BLaER1 (cell line): ENCODE measurements around the gene SV2B.

ENCODE experiments used
- H3K27ac ChIP-seq: shearing (Covaris generic); formaldehyde crosslinking; 2 replicates; pipeline ENCODE4 v1.8.1; 2022
- H3K27me3 ChIP-seq: shearing (Covaris generic); formaldehyde crosslinking; 2 replicates; pipeline ENCODE4 v1.8.1; 2022
- H3K36me3 ChIP-seq: shearing (Covaris generic); formaldehyde crosslinking; 2 replicates; pipeline ENCODE4 v1.8.1; 2022
- H3K4me1 ChIP-seq: shearing (Covaris generic); formaldehyde crosslinking; 2 replicates; pipeline ENCODE4 v1.8.1; 2022
- H3K4me2 ChIP-seq: shearing (Covaris generic); formaldehyde crosslinking; 2 replicates; pipeline ENCODE4 v1.8.1; 2022
- H3K4me3 ChIP-seq: shearing (Covaris generic); formaldehyde crosslinking; 2 replicates; pipeline ENCODE4 v1.8.1; 2022
- H3K9ac ChIP-seq: shearing (Covaris generic); formaldehyde crosslinking; 2 replicates; pipeline ENCODE4 v1.8.1; 2022
- H3K9me3 ChIP-seq: shearing (Covaris generic); formaldehyde crosslinking; 2 replicates; pipeline ENCODE4 v1.8.1; 2022
- H4K20me1 ChIP-seq: shearing (Covaris generic); formaldehyde crosslinking; 2 replicates; pipeline ENCODE4 v1.8.1; 2022
- Cebpa-rat ChIP-seq: shearing (Covaris generic); IDR thresholded peaks from 2 replicates; pipeline ENCODE4 v1.8.1; 2022

The SV2B gene

GRCh38 chr15:91129436-91129835 is 29.4 kb downstream of the SV2B start:
- no peak overlapping the region for H3K9ac ChIP-seq
- no peaks in the 10 kb centered on the region for H3K36me3 ChIP-seq
- H3K27me3 ChIP-seq: no peaks in the 10 kb centered on the region; the same call in 1 of the 2 replicates
- no peaks in the 10 kb centered on the region for H4K20me1 ChIP-seq
- no peaks in the 10 kb centered on the region for H3K9me3 ChIP-seq
- H3K27ac ChIP-seq: no peak overlapping the region
- H3K4me3 ChIP-seq: no peak overlapping the region
- no peak overlapping the region for H3K4me2 ChIP-seq
- TF ChIP-seq Cebpa-rat: no peak
- H3K4me1 ChIP-seq: peaks cover 1% of the 10 kb centered on the region

DNA sequence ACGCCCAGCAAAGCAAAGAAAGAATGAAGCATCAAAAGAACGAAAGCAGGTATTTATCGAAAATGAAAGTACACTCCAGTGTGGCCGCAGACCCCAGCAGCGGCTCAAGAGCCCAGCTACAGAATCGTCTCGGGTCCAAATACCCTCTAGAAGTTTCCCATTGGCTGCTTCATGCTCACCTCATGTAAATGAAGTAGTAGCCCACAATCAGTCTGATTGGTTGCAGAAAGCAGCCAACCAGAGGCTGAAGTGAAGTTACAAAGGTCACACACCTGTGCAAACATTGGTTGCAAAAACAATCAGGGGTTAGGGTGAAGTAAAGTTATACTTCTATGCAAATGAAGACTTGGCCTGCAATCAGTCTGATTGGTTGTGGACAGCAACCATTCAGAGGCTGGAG is 32.0 kb downstream of the SV2B start:
- Histone ChIP-seq H3K9ac (no peak overlapping the region), H3K36me3 (no peaks in the 10 kb centered on the region), H3K4me1 (no peaks in the 10 kb centered on the region), H3K27ac (no peak overlapping the region), H3K4me3 (no peak overlapping the region), H3K27me3 (no peaks in the 10 kb centered on the region; the same call in 1 of the 2 replicates), H3K9me3 (no peaks in the 10 kb centered on the region), H4K20me1 (no peaks in the 10 kb centered on the region), H3K4me2 (no peak overlapping the region)
- TF ChIP-seq Cebpa-rat: no peak

DNA sequence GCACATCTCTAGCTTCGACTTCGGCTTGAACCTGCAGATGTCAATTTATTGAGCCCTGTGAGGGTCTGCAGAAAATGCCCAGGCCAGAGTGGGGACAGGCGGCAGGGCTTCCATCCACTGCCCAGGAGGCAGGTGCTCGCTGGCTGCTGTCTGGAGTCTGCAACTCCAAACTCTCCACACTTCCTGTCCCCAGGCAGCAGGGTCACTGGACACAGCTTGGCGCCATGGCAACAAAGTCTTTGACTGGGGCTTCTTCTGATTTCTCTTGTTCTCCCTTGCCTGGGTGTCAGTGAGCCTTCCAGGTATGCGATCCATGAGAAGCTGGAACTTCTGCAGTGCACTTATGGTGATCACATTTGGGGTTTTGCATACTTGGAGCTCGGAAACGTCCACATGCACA is 33.5 kb downstream of the SV2B start:
- H3K27ac ChIP-seq: no peak overlapping the region
- H3K4me1 ChIP-seq: no peaks in the 10 kb centered on the region
- H3K36me3 ChIP-seq: no peaks in the 10 kb centered on the region
- no peak overlapping the region for H3K4me2 ChIP-seq
- no peaks in the 10 kb centered on the region for H3K27me3 ChIP-seq
- no peaks in the 10 kb centered on the region for H4K20me1 ChIP-seq
- no peak for TF ChIP-seq Cebpa-rat
- no peak overlapping the region for H3K9ac ChIP-seq
- no peak overlapping the region for H3K4me3 ChIP-seq
- no peaks in the 10 kb centered on the region for H3K9me3 ChIP-seq

DNA sequence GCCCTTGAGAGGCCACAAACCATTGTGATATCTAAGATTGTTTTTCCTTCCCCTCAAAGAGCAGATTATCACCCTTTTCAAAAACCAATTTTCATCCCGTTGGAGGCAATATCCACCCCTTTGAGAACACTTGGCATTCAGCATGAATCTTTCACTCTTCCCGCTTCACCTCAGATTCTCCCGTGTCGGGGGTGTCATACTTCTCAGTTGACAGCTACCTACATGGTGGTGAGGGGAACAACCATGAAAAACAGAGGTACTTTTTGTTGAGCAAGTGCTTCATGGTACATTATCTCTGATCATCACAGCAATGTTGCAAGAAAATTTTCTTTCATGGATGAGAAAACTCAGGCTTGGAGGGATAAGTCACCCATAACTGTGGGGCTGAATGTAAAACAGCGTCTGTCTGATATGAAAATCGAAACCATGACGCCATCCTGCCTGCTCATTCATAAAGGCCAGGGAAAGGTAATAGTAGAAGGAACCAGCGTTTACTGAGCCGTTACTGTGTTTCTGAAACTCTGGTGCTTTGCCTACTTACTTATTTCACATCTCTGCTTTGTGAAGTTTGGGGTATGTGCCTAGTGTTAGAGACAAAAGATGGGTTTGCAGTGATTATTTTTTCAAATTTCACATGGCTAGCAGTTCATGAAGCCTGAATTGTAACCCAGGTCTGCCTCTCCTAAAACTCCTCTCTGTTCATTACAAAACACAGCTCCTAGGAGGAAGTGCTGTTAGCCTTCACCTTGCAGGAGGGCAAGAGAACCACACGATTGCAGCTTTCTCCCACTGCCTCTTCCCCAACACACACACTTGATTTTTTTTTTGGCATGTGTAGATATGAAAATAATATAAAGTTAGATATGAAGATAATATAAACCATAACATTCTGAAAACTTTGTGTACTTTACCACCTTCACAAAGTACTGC is 35.4 kb downstream of the SV2B start:
- no peak for TF ChIP-seq Cebpa-rat
- Histone ChIP-seq H3K4me2 (no peak overlapping the region), H3K4me1 (no peaks in the 10 kb centered on the region), H4K20me1 (no peaks in the 10 kb centered on the region), H3K36me3 (no peaks in the 10 kb centered on the region), H3K9ac (no peak overlapping the region), H3K27me3 (no peaks in the 10 kb centered on the region), H3K9me3 (no peaks in the 10 kb centered on the region), H3K27ac (no peak overlapping the region), H3K4me3 (no peak overlapping the region)

- Histone ChIP-seq H3K9me3 (no peaks in the 10 kb centered on the region), H4K20me1 (no peaks in the 10 kb centered on the region), H3K36me3 (no peaks in the 10 kb centered on the region), H3K27ac (no peak overlapping the region), H3K4me2 (no peak overlapping the region), H3K27me3 (no peaks in the 10 kb centered on the region), H3K4me3 (no peak overlapping the region), H3K9ac (no peak overlapping the region), H3K4me1 (no peaks in the 10 kb centered on the region)
- no peak for TF ChIP-seq Cebpa-rat
Observed at GRCh38 chr15:91136386-91136923, 36.4 kb downstream of the SV2B start.

- H3K9ac ChIP-seq: no peak overlapping the region
- no peak overlapping the region for H3K4me3 ChIP-seq
- TF ChIP-seq Cebpa-rat: no peak
- no peaks in the 10 kb centered on the region for H3K4me1 ChIP-seq
- H3K27me3 ChIP-seq: no peaks in the 10 kb centered on the region
- H3K9me3 ChIP-seq: no peaks in the 10 kb centered on the region
- H4K20me1 ChIP-seq: no peaks in the 10 kb centered on the region
- no peak overlapping the region for H3K27ac ChIP-seq
- H3K36me3 ChIP-seq: no peaks in the 10 kb centered on the region
- H3K4me2 ChIP-seq: no peak overlapping the region
Observed at GRCh38 chr15:91140601-91141000, 40.5 kb downstream of the SV2B start.

- H4K20me1 ChIP-seq: no peaks in the 10 kb centered on the region
- no peaks in the 10 kb centered on the region for H3K27me3 ChIP-seq
- H3K4me2 ChIP-seq: no peak overlapping the region
- no peak for TF ChIP-seq Cebpa-rat
- H3K9ac ChIP-seq: no peak overlapping the region
- no peaks in the 10 kb centered on the region for H3K4me1 ChIP-seq
- no peaks in the 10 kb centered on the region for H3K36me3 ChIP-seq
- no peak overlapping the region for H3K4me3 ChIP-seq
- no peak overlapping the region for H3K27ac ChIP-seq
- no peaks in the 10 kb centered on the region for H3K9me3 ChIP-seq
Observed at GRCh38 chr15:91141097-91141496, 41.0 kb downstream of the SV2B start.

- no peak overlapping the region for H3K9ac ChIP-seq
- no peaks in the 10 kb centered on the region for H3K9me3 ChIP-seq
- no peak overlapping the region for H3K27ac ChIP-seq
- no peaks in the 10 kb centered on the region for H3K4me1 ChIP-seq
- TF ChIP-seq Cebpa-rat: no peak
- no peak overlapping the region for H3K4me2 ChIP-seq
- no peak overlapping the region for H3K4me3 ChIP-seq
- no peaks in the 10 kb centered on the region for H3K27me3 ChIP-seq
- H4K20me1 ChIP-seq: no peaks in the 10 kb centered on the region
- H3K36me3 ChIP-seq: no peaks in the 10 kb centered on the region
Observed at GRCh38 chr15:91142106-91142744, 42.2 kb downstream of the SV2B start.

GRCh38 chr15:91142946-91143345 is 42.9 kb downstream of the SV2B start:
- no peaks in the 10 kb centered on the region for H3K36me3 ChIP-seq
- H3K9ac ChIP-seq: no peak overlapping the region
- no peaks in the 10 kb centered on the region for H4K20me1 ChIP-seq
- no peak overlapping the region for H3K4me3 ChIP-seq
- TF ChIP-seq Cebpa-rat: no peak
- no peaks in the 10 kb centered on the region for H3K27me3 ChIP-seq
- no peaks in the 10 kb centered on the region for H3K9me3 ChIP-seq
- no peak overlapping the region for H3K4me2 ChIP-seq
- H3K27ac ChIP-seq: no peak overlapping the region
- H3K4me1 ChIP-seq: no peaks in the 10 kb centered on the region

GRCh38 chr15:91146728-91147127 is 46.7 kb downstream of the SV2B start:
- H4K20me1 ChIP-seq: no peaks in the 10 kb centered on the region
- no peak for TF ChIP-seq Cebpa-rat
- no peaks in the 10 kb centered on the region for H3K36me3 ChIP-seq
- no peak overlapping the region for H3K4me3 ChIP-seq
- H3K4me2 ChIP-seq: no peak overlapping the region
- H3K4me1 ChIP-seq: no peaks in the 10 kb centered on the region
- H3K27ac ChIP-seq: no peak overlapping the region
- H3K9ac ChIP-seq: no peak overlapping the region
- H3K9me3 ChIP-seq: no peaks in the 10 kb centered on the region
- H3K27me3 ChIP-seq: no peaks in the 10 kb centered on the region
